Measurements from ENCODE around the gene ACVR2A. TPM values are rescaled to one million over a fixed set of nuclear protein-coding genes. Genes with fewer than 3 reads are reported as not detected.

Gene ACVR2A
- total RNA-seq, 1 experiment from 2014 or later: 8.2 TPM

- no peak for TF ChIP-seq TCF7L2 (IDR thresholded peaks at IDR 0.05; ENCODE audit: low read depth, low read length)
- no peaks in the 10 kb centered on the region for H3K9me3 ChIP-seq (ENCODE audit: control insufficient read depth, insufficient read depth, low read depth, low read length)
- DNase-seq (ENCODE audit: low read depth, low spot score): no peak
- no TSS peak for BruUV-seq (replicated peaks)
- ATAC-seq: no peak
- ChIA-PET POLR2A (no interaction called here), CTCF (no interaction called here)
- H3K4me1 ChIP-seq (ENCODE audit: control insufficient read depth, insufficient read depth, low read length): peaks cover 11% of the 10 kb centered on the region
- in situ Hi-C loops (cut with HindIII; ENCODE audit: low pct_unique_long_range_greater_than_20kb, low sequenced_read_pairs): no loop called here
- no peak overlapping the region for H3K4me3 ChIP-seq (ENCODE audit: low read depth in 2 of 2, low read length in 2 of 2)
- intact Hi-C loops (cut with micrococcal nuclease; ENCODE audit: unreplicated experiment): no loop called here
- no peaks in the 10 kb centered on the region for H3K27me3 ChIP-seq (ENCODE audit: control insufficient read depth, insufficient read depth, low read length)
- no peaks in the 10 kb centered on the region for H3K36me3 ChIP-seq (ENCODE audit: control insufficient read depth, insufficient read depth, low read length)
- H3K27ac ChIP-seq (ENCODE audit: low read length): no peak overlapping the region
Observed at GRCh38 chr2:147850838-147851237, 6.0 kb downstream of the ACVR2A start.

- ChIA-PET POLR2A (no interaction called here), CTCF (no interaction called here)
- Histone ChIP-seq H3K27ac (ENCODE audit: low read length) (no peak overlapping the region), H3K4me1 (ENCODE audit: control insufficient read depth, insufficient read depth, low read length) (peaks cover 6% of the 10 kb centered on the region), H3K36me3 (ENCODE audit: control insufficient read depth, insufficient read depth, low read length) (no peaks in the 10 kb centered on the region), H3K9me3 (ENCODE audit: control insufficient read depth, insufficient read depth, low read depth, low read length) (no peaks in the 10 kb centered on the region), H3K27me3 (ENCODE audit: control insufficient read depth, insufficient read depth, low read length) (no peaks in the 10 kb centered on the region), H3K4me3 (ENCODE audit: low read depth in 2 of 2, low read length in 2 of 2) (no peak overlapping the region)
- TF ChIP-seq SIN3A (IDR thresholded peaks at IDR 0.05; ENCODE audit: borderline replicate concordance, insufficient read depth, low read depth, low read length) (no peak), REST (IDR thresholded peaks at IDR 0.05; ENCODE audit: insufficient read depth in 1 of 2, low read depth in 2 of 2, low read length in 1 of 2) (no peak), CTCF (IDR thresholded peaks at IDR 0.05) (no peak), TCF7L2 (IDR thresholded peaks at IDR 0.05; ENCODE audit: low read depth, low read length) (no peak), POLR2AphosphoS5 (IDR thresholded peaks at IDR 0.05; ENCODE audit: low read depth, low read length) (no peak)
- DNase-seq (ENCODE audit: low read depth, low spot score) (no peak), ATAC-seq (no peak)
- in situ Hi-C loops (cut with HindIII; ENCODE audit: low pct_unique_long_range_greater_than_20kb, low sequenced_read_pairs) (no loop called here), intact Hi-C loops (cut with micrococcal nuclease; ENCODE audit: unreplicated experiment) (no loop called here)
- no TSS peak for BruUV-seq (replicated peaks)
Observed at GRCh38 chr2:147851244-147851930, 6.6 kb downstream of the ACVR2A start.

GRCh38 chr2:147854557-147855134 is 9.8 kb downstream of the ACVR2A start:
- ATAC-seq (no peak), DNase-seq (ENCODE audit: low read depth, low spot score) (no peak)
- intact Hi-C loops (cut with micrococcal nuclease; ENCODE audit: unreplicated experiment) (no loop called here), in situ Hi-C loops (cut with HindIII; ENCODE audit: low pct_unique_long_range_greater_than_20kb, low sequenced_read_pairs) (no loop called here)
- Histone ChIP-seq H3K4me3 (ENCODE audit: low read depth in 2 of 2, low read length in 2 of 2) (no peak overlapping the region), H3K27ac (ENCODE audit: low read length) (no peak overlapping the region), H3K4me1 (ENCODE audit: control insufficient read depth, insufficient read depth, low read length) (no peaks in the 10 kb centered on the region), H3K36me3 (ENCODE audit: control insufficient read depth, insufficient read depth, low read length) (no peaks in the 10 kb centered on the region), H3K9me3 (ENCODE audit: control insufficient read depth, insufficient read depth, low read depth, low read length) (no peaks in the 10 kb centered on the region), H3K27me3 (ENCODE audit: control insufficient read depth, insufficient read depth, low read length) (no peaks in the 10 kb centered on the region)
- POLR2A ChIA-PET: no interaction called here
- CTCF ChIA-PET: no interaction called here
- TF ChIP-seq POLR2AphosphoS5 (IDR thresholded peaks at IDR 0.05; ENCODE audit: low read depth, low read length): no peak
- TF ChIP-seq TCF7L2 (IDR thresholded peaks at IDR 0.05; ENCODE audit: low read depth, low read length): no peak
- TF ChIP-seq REST (IDR thresholded peaks at IDR 0.05; ENCODE audit: insufficient read depth in 1 of 2, low read depth in 2 of 2, low read length in 1 of 2): no peak
- TF ChIP-seq SIN3A (IDR thresholded peaks at IDR 0.05; ENCODE audit: borderline replicate concordance, insufficient read depth, low read depth, low read length): no peak
- no peak for TF ChIP-seq CTCF (IDR thresholded peaks at IDR 0.05)
- BruUV-seq (replicated peaks): no TSS peak
